GM20000 (cell line): ENCODE measurements around the gene PLCD4.

Experiments used
- DNase-seq: peaks from one replicate; pipeline ENCODE4 v3.0.0; 2012; ENCODE audit warnings: low spot score
- TF ChIP-seq, protein P1 (sequence below): IDR thresholded peaks from 2 replicates; pipeline ENCODE4 v1.5.1; 2012; ENCODE audit warnings: mild to moderate bottlenecking, control low read depth; ENCODE audit errors: extremely low read depth, missing control alignments

PLCD4 gene

DNA sequence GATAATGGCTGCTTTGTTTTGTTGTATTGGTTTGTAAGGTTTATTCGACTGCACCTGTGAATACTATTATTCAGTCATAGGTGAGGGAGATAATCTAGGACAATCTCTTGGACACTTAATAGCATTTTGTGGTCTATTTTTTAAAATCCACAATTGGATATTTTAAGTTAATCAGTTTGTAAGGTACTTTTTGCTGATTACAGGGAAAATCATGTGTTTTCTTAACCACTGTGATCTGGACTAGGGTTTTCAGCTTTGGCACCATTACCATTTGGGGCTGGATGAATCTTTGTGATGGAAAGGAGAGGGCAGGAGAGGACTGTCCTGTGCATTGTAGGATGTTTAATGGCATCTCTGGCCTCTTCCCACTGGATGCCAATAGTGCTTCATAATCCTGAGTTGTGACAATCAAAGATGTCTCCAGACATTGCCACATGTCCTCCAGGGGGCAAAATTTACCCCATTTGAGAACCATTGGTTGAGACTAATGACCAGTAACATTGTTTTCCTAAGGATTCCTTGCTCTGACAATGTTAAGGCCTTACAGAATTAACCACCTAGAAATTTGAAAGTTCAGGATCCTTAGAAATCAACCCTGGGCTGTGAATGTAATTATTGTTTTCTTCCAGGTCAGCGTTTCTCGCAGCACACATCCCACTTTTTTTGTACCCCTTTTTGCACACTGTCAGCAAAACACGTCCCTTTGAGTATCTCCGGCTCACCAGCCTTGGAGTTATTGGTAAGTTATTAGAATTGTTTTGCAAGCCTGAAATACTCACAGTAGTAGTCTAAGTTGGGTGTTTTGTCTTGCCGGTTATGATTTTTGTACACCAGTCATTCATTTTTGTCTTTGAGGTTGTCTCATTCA is 23.5 kb upstream of the PLCD4 start:
- DNase-seq, result no peak
- TF ChIP-seq, protein P1, sequence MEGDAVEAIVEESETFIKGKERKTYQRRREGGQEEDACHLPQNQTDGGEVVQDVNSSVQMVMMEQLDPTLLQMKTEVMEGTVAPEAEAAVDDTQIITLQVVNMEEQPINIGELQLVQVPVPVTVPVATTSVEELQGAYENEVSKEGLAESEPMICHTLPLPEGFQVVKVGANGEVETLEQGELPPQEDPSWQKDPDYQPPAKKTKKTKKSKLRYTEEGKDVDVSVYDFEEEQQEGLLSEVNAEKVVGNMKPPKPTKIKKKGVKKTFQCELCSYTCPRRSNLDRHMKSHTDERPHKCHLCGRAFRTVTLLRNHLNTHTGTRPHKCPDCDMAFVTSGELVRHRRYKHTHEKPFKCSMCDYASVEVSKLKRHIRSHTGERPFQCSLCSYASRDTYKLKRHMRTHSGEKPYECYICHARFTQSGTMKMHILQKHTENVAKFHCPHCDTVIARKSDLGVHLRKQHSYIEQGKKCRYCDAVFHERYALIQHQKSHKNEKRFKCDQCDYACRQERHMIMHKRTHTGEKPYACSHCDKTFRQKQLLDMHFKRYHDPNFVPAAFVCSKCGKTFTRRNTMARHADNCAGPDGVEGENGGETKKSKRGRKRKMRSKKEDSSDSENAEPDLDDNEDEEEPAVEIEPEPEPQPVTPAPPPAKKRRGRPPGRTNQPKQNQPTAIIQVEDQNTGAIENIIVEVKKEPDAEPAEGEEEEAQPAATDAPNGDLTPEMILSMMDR, result no peak

DNA sequence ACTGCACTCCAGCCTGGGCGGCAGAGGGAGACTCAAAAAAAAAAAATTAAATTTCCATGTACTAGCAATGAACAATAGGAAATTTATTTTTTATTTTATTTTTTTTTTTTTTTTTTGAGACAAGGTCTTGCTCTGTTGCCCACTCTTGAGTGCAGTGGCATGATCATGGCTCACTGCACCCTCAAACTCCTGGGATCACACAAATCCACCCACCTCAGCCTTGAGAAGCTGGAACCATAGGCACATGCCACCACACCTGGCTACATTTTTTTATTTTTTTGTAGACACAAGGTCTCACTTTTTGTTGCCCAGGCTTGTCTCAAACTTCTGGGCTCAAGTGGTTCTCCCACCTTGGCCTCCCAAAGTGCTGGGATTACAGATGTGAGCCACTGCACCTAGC is 22.2 kb upstream of the PLCD4 start:
- TF ChIP-seq, protein P1, result no peak
- no peak for DNase-seq

DNA sequence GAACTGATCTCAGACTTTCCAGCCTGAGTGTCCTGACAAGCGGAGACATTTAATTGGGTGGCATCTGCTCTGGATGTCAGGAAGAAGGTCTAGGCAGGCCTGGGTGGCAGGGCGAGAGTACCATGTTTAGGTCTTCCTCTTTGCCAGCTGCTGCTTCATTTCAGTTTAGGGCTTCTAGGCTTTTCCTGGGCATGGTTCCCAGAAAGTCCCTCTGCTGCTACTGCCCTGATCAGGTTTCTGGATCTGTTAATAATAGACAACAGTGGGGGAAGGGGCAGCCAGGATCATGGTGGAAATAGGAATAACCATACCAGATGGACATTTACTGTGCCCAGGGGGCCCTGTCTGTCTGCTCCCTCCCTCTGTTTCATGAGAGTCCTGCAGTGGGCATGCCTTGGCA is 2.3 kb upstream of the PLCD4 start:
- DNase-seq, result no peak
- TF ChIP-seq, protein P1, result no peak

DNA sequence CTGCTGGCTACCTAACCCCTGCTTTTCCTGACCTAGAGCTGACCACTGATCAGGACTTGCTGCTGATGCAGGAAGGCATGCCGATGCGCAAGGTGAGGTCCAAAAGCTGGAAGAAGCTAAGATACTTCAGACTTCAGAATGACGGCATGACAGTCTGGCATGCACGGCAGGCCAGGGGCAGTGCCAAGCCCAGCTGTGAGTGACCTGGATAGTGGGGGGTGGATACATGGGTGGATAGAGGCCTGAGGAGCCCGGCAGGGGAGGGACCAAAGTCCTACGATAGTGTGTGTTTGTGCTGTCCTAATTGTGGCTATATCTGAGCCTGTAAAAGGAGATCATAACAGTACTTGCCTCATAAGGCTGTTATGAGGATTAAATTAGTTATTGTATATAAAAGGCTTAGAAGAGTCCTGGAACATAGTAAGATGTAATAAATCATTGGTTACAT is 8.2 kb downstream of the PLCD4 start:
- TF ChIP-seq, protein P1, result no peak
- no peak for DNase-seq

DNA sequence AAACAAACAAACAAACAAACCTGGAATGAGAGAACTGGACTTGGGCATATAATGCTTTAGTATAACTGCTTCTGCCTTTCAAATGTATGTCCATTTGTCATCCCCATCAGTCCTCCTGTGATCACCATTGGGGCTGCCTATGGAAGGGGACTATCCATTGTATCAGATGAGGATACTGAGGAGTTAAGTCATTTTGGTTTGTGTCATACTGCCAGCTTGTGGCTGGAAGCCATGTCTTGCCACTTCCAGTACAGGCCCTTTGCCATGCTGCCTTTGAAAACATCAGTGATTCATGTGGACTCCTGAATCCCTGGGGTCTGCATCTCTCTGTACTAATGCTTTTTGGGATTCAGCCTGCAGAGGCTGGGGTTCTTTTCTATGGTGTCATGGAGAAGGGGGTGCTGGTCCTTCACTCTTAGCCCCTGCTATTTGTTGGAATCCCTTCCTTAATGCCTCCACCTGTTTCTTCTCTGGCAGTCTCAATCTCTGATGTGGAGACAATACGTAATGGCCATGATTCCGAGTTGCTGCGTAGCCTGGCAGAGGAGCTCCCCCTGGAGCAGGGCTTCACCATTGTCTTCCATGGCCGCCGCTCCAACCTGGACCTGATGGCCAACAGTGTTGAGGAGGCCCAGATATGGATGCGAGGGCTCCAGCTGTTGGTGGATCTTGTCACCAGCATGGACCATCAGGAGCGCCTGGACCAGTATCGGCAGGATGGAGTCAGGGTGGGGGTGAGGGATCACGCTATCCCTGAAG is 10.6 kb downstream of the PLCD4 start:
- DNase-seq, result no peak
- TF ChIP-seq, protein P1, result no peak

DNA sequence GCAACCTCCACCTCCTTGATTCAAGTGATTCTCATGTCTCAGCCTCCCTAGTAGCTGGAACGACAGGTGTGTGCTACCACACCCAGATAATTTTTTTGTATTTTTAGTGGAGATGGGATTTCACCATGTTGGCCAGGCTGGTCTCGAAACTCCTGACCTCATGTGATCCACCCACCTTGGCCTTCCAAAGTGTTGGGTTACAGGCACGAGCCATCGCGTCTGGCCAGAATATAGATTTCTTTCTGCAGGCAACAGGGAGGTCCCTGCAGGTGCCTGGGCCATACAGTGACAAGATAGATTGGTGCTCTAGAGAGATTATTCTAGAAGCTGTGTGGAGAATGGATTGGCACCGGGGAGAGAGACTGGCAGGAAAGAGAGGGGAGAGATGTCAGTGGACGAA is 13.3 kb downstream of the PLCD4 start:
- DNase-seq, result no peak
- TF ChIP-seq, protein P1, result no peak
